Measurements from ENCODE around the gene LILRB2. TPM values are rescaled to one million over a fixed set of nuclear protein-coding genes. Genes with fewer than 3 reads are reported as not detected.

Gene LILRB2
- total and polyA plus RNA-seq, 2 experiments from 2014 or later: not detected

- TF ChIP-seq ZNF462 (CRISPR knock-in tag; IDR thresholded peaks at IDR 0.05) (no peak), JUNB (IDR thresholded peaks at IDR 0.05; ENCODE audit: unreplicated experiment) (no peak), ETS1 (IDR thresholded peaks at IDR 0.05) (no peak), POLR2AphosphoS5 (IDR thresholded peaks at IDR 0.05; ENCODE audit: low read depth) (no peak), EZH2 (IDR thresholded peaks at IDR 0.05; ENCODE audit: low read depth, unreplicated experiment) (no peak), REST (IDR thresholded peaks at IDR 0.05; ENCODE audit: unreplicated experiment) (no peak)
Observed at GRCh38 chr19:54312011-54312410, 31.1 kb upstream of the LILRB2 start (continued).

Data from GM23338 (cell line).